HG03097 (cell line): ENCODE data around the gene UBE2R2.
"Not testable (repeated sequence)": the region's sequence is repeated elsewhere in the genome, so short reads cannot be mapped to it uniquely, and the experiment has no call there.

Source experiments
- ATAC-seq: cut with Tn5 transposase; IDR thresholded peaks from one replicate; pipeline ENCODE4 v1.9.1; 2021; ENCODE audit not compliant: unreplicated experiment, low FRiP score

The UBE2R2 gene

GRCh38 chr9:33797837-33798236 is 19.1 kb upstream of the UBE2R2 start:
- ATAC-seq, result no peak

GRCh38 chr9:33798545-33798944 is 18.4 kb upstream of the UBE2R2 start:
- ATAC-seq, result no peak

- no peak for ATAC-seq
Observed at GRCh38 chr9:33799928-33800704, 16.8 kb upstream of the UBE2R2 start.

DNA sequence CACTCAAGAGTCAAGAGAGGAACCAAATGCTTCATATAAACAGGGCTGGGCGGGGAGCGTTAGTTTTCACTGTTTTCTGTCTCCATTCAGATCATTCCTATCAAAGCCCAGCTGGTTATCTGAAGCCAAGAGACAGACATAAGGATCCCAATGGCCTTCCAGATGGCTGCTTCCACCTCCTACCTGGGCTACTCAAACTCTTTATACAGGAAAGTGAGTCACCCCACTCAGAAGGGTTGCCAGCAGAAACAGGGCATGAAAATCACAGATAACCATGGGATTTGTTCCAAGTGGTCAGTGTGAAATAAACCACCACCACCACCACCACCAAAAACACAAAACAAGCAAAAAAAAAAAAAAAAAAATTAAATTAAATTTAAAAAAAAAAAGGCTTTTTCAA is 16.1 kb upstream of the UBE2R2 start:
- ATAC-seq, result no peak

- not testable (repeated sequence) for ATAC-seq
Observed at GRCh38 chr9:33801943-33802500, 14.9 kb upstream of the UBE2R2 start.

DNA sequence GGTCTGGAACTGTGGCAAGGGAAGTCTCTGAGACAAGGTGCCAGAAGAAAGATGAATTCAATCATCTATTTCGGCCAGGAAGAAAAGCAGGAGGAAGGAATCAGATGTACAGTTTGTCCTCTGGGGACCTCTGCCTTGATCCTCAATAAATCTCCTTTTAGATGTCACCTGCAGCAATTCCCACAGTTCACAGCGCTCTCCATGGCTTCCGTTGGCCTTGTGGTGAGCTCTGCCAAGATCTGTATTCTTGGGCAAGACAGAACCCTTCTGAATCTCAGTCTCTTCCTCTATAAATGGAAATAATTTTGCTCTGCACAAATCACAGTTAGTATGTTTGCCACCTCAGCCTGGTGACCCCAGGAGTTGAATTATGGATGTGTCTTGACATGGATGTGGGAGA is 12.8 kb upstream of the UBE2R2 start:
- not testable (repeated sequence) for ATAC-seq

DNA sequence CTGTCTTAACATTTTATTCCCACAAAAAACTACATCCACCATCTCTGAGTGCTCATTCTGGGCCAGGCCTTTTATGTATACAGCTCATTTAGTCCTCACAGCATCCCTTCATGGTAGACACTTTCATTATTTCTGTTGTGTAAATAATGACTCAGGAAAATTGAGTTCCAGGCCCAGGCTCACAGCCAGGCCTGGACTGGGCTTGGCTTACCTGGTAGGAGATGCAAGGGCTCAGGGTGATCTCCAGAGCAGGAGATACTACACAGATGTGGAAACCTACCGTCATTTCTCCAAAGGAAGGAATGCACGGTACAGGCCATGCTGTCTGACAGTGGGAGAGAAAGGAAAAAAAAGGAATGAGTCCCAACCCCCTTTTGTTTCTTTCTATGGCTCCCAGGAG is 9.8 kb upstream of the UBE2R2 start:
- not testable (repeated sequence) for ATAC-seq

GRCh38 chr9:33808979-33809322 is 8.0 kb upstream of the UBE2R2 start:
- not testable (repeated sequence) for ATAC-seq

- no peak for ATAC-seq
Observed at GRCh38 chr9:33809506-33809905, 7.5 kb upstream of the UBE2R2 start.

- ATAC-seq, result no peak
Observed at GRCh38 chr9:33813712-33814641, 3.0 kb upstream of the UBE2R2 start.

DNA sequence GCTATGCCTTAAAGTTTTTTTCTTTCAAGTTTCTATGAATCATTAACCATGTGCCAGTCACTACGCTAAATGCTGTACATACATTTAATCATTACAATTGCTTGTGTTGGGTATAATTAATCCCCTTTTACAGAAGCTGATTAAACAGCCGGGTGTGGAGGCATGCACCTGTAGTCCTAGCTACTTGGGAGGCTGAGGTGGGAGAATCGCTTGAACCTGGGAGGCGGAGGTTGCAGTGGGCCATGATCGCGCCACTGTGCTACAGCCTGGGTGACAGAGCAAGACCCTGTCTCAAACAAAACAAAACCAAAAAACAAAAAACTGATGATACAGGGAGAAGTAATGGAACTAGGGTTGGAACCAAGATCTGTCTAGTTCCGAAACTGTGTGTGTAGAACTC is 1.2 kb upstream of the UBE2R2 start:
- ATAC-seq, result no peak

- no peak for ATAC-seq
Observed at GRCh38 chr9:33817327-33818166, 587 bp downstream of the UBE2R2 start.

DNA sequence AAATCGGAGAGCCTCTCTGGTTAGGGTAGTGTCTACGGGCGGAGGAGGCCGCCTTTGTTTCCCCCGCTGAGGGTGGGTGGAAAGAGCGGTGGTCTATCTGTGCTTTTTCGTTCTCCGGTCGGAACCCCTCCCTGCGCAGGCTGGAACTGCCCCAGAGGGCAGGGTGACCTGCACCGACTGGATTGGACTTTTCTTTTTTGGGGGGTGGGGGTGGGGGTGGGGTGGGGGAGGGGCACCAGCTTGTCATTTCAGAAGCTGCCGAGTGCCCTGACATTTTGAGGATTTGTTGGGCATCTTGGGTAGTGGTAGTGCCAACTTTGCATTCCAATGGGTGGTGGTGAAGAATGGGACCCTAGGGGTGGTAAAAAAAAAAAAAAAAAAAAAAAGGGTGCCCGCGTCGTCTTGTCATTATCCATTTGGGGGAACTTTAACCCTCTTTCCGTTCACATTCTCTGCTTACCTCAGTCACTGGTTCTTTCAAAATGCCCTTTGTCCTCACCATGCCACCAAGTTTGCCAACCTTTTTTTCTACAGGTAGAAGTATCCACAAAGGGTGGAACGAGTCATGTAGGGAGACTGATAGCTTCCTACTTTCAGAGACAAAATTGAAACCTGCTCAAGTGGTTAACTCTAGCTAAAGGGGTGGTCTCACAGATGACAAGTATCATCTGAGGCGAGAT is 1.3 kb downstream of the UBE2R2 start:
- ATAC-seq, result no peak

DNA sequence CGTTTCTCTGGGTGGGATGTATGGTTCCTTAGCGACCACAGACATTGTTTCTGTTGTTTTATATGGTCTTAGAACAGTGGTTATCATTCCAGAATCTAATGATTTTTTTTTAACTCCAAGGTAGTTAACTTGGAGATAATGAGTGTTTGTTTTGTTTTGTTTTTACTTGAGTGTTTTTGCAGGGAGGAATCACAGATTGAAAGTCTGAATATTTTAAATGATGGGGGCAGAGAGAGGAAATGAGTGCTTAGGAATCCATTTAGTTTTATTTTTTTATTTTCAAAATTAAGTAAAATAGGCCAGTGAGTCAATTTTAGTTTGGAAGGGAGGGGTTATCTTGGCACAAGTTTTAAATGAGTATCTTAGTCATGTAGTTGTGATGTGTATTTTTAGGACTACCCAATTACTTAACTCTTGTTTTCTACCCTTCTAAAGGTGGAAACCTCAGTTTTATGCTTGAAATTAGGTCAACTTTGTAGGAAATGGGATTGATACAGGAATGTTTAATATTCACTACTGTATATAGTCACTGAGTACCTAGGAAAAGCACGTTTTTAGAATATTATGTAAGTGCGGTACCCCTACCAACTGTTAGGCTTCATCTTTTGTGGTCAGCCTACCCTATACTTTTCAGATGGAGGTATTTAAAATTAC is 2.0 kb downstream of the UBE2R2 start:
- ATAC-seq, result no peak

DNA sequence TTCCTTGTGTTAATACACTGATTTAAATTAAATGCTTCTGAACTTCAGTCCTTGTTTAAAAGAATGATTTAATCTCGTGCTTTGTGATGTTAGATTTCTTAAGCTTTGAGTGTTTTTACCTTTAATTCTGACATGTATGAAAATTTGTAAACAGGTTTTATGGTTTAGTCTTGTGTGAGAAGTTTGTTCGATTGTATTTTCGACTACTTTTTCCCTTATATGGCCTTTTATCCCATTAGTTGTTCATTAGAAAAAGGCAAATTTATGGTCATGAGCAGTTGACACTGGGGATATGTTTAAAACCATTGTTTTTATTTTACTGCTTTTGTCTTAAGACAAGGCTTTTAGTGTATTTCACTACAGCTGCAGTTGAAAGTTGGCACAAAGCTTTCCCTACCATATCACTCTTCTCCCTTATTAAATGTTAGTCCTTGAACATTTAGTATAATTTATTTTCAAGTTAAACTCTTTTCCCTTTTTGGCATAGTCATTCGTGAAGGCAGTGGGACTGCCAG is 3.3 kb downstream of the UBE2R2 start:
- ATAC-seq, result no peak

DNA sequence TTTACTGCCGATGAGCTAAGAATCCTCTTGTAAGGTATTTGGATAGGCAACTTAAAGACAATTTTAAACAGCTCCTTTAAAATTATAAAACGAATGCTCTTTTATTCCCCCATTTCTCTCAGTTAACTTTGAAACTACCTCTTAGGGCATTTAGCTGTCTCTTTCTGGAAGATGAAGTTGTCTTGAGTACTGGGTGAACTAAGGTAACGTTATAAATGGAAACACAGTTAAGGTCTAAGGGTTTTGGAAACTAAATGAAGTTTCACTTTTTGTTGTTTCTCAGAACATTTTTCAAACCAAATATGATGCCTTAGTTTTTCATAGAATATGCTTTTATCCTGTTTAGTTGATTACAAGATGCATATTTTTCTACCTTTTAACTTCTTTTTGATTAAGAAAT is 6.8 kb downstream of the UBE2R2 start:
- ATAC-seq, result no peak

DNA sequence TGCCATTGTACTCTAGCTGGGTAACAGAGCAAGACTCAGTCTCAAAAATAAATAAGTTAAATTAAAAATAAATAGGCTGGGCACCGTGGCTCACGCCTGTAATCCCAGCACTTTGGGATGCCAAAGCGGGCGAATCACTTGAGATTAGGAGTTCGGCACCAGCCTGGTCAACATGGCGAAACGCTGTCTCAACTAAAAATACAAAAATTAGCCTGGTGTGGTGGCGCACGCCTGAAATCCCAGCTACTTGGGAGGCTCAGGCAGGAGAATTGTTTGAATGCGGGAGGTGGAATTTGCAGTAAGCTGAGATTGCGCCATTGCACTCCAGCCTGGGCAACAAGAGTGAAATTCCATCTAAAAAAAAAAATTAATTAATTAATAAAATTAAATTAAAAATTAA is 10.3 kb downstream of the UBE2R2 start:
- not testable (repeated sequence) for ATAC-seq

DNA sequence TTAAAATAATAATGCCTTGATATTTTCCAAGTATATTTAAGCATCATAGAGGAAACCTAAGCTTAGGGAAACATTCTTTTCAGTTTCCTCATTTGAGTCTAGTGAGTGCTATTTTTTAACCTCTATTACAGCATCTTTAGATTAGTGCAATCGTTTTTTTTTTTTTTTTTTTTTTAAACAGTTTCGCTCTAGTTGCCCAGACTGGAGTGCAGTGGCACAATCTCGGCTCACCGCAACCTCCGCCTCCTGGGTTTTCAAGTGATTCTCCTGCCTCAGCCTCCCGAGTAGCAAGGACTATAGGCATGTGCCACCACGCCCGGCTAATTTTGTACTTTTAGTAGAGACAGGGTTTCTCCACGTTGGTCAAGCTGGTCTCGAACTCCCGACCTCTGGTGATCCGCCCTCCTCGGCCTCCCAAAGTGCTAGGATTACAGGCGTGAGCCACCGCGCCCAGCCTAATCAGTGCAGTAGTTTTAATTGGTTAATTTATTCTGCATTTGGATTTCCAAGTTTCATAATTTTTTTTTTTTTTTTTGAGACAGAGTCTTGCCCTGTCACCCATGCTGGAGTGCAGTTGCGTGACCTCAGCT is 12.8 kb downstream of the UBE2R2 start:
- not testable (repeated sequence) for ATAC-seq
